Caco-2 (cell line): ENCODE data around the gene CCDC3. TPM values are rescaled to one million over a fixed set of nuclear protein-coding genes. Genes with fewer than 3 reads are reported as not detected.

Experiments
- Bru-seq: library from RNA; stranded (reverse); fragments of 400-500 nt; gene quantifications from one replicate; lab custom pipeline; 2021; lab: Mats Ljungman, UMichigan
- BruChase-seq, 2 experiments: library from RNA; stranded (reverse); fragments of 400-500 nt; gene quantifications; one replicate each; lab custom pipeline; 2021; lab: Mats Ljungman, UMichigan
- BruUV-seq: library from RNA; stranded (reverse); fragments of 400-500 nt; replicated peaks from 2 replicates; lab custom pipeline; 2021; lab: Mats Ljungman, UMichigan
- CTCF ChIA-PET: fragments of 300-600 bp; sonication (Branson Sonifier 250); formaldehyde crosslinking; loops from one replicate; lab custom pipeline; 2022; ENCODE audit warnings: antibody characterized with exemption; lab: Charles Lee
- POLR2A ChIA-PET: fragments of 300-600 bp; sonication (Branson Sonifier 250); formaldehyde crosslinking; loops from one replicate; lab custom pipeline; 2022; ENCODE audit warnings: antibody characterized with exemption; lab: Charles Lee
- DNase-seq, 2 experiments: peaks; one replicate each; pipeline versions ENCODE4 v3.0.0 to v3.0.0-alpha.2; 2020 to 2022
- H3K27me3 ChIP-seq: replicated peaks from 2 replicates; pipeline ENCODE4 v1.6.0; 2011; ENCODE audit warnings: low read length; ENCODE audit not compliant: control insufficient read depth, insufficient read depth
- H3K36me3 ChIP-seq: 2 replicates; pipeline ENCODE4 v1.5.1; 2011; ENCODE audit warnings: low read length; ENCODE audit not compliant: control insufficient read depth, insufficient read depth
- H3K4me1 ChIP-seq: fragments of 250-450 bp; sonication (Bioruptor Pico); 2 replicates; pipeline ENCODE4 v1.5.1; 2020; ENCODE audit warnings: mild to moderate bottlenecking
- H3K4me3 ChIP-seq: 2 replicates; pipeline ENCODE4 v1.5.1; 2011; ENCODE audit warnings: low read depth, mild to moderate bottlenecking, control low read depth, low read length
- H3K9me3 ChIP-seq: fragments of 250-450 bp; sonication (Bioruptor Pico); 2 replicates; pipeline ENCODE4 v1.5.1; 2020; ENCODE audit warnings: mild to moderate bottlenecking, moderate library complexity
- H3K27ac Mint-ChIP-seq: one replicate; pipeline ENCODE4 v1.8.0; 2022; ENCODE audit warnings: mixed read lengths; ENCODE audit not compliant: unreplicated experiment
- H3K27me3 Mint-ChIP-seq: one replicate; pipeline ENCODE4 v1.8.0; 2022; ENCODE audit warnings: mixed read lengths; ENCODE audit not compliant: insufficient read depth, unreplicated experiment
- H3K36me3 Mint-ChIP-seq: one replicate; pipeline ENCODE4 v1.8.0; 2022; ENCODE audit warnings: mild to moderate bottlenecking, mixed read lengths; ENCODE audit not compliant: insufficient read depth, unreplicated experiment
- H3K4me1 Mint-ChIP-seq: one replicate; pipeline ENCODE4 v1.8.0; 2022; ENCODE audit warnings: low read depth, mixed read lengths; ENCODE audit not compliant: unreplicated experiment
- H3K4me3 Mint-ChIP-seq: one replicate; pipeline ENCODE4 v1.8.0; 2022; ENCODE audit warnings: mild to moderate bottlenecking, moderate library complexity, mixed read lengths; ENCODE audit not compliant: unreplicated experiment
- H3K9me3 Mint-ChIP-seq: one replicate; pipeline ENCODE4 v1.8.0; 2022; ENCODE audit warnings: mixed read lengths; ENCODE audit not compliant: unreplicated experiment
- intact Hi-C: fragments of 100-400 bp; cut with micrococcal nuclease; formaldehyde crosslinking; loops from one replicate; pipeline ENCODE4 v1.10.0; 2022; ENCODE audit not compliant: unreplicated experiment
- long read RNA-seq: library from polyadenylated mRNA; stranded (forward); transcript quantifications from one replicate; pipeline ENCODE4 v2.0.0, GENCODE V29; 2022
- total RNA-seq: library from RNA; stranded (reverse); gene quantifications from 2 replicates; pipeline ENCODE4 v1.2.3, GENCODE V29; 2022
- TF ChIP-seq, protein P1 (sequence below), 2 experiments: fragments of 200-600 bp in 1 of 2; IDR thresholded peaks; 1 replicate in 1 of 2; 2 replicates in 1 of 2; pipeline versions ENCODE4 v1.5.1 to v1.8.0; 2011 to 2022; ENCODE audit warnings: antibody characterized with exemption in 1 of 2, control low read depth in 1 of 2, inconsistent platforms in 1 of 2, low read depth in 1 of 2, low read length in 1 of 2, mild to moderate bottlenecking in 1 of 2, moderate library complexity in 1 of 2; ENCODE audit not compliant: insufficient read depth in 1 of 2, severe bottlenecking in 1 of 2, unreplicated experiment in 1 of 2

CCDC3 gene
- total RNA-seq (1.9 and 3.2 TPM in 2 replicates), Bru-seq, nascent RNA (percentile 32 among the genes with signal in this experiment), BruChase-seq, experiment 1, labeled RNA remaining after a 2-hour chase (percentile 40 among the genes with signal in this experiment), BruChase-seq, experiment 2, labeled RNA remaining after a 6-hour chase (percentile 37 among the genes with signal in this experiment)
- long read RNA-seq, partial matches to known transcripts, result 0 of 5 reads
- long read RNA-seq, other reads (novel, unspliced or antisense), result 2 of 5 reads

DNA sequence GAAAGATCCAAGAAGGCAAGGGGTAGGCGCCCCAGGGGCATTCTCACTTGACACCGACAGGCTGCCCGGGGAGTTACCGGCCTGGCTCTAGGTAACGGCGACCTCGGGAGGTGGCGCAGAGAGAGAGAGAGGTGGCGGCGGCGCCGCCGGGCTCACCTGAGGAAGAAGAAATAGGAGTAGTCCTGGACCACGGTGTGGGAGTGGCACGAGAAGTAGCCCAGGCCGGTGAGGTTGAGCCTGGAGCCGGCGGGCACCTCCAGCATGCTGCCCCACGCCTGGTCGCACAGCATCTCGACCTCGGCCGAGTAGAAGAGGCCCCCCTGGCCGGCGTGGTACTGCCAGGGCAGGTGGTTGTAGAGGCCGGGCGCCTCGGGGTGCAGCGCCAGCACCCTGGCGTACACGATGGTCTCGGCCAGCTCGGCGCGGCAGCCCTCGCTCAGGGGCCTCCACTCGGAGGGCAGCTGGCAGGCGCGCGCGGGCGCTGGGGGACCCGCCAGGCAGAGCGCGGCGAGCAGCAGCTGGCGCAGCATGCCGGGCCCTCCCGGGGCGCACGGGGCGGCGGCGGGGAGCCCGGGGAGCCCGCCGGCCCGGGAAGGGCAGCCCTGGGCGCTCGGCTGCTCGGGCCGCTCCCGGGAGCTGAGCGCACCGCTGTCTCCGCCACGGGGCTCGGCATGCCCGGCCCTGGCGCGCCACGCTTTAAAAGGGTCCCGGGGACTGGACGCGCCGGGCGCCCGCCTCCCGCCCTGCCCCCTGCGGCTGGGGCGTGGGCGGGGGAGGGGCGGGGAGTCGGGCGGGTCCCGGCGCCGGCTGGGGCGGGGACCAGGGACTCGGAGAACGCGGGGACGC, at the start of gene CCDC3:
Gene CCDC3 (minus strand): TSS at position 673 of the 846 bp plus-strand sequence. CDS start 143 bp downstream, at position 530.
- H3K4me1 ChIP-seq, result peaks cover 7% of the 10 kb centered on the region
- TF ChIP-seq, protein P1, sequence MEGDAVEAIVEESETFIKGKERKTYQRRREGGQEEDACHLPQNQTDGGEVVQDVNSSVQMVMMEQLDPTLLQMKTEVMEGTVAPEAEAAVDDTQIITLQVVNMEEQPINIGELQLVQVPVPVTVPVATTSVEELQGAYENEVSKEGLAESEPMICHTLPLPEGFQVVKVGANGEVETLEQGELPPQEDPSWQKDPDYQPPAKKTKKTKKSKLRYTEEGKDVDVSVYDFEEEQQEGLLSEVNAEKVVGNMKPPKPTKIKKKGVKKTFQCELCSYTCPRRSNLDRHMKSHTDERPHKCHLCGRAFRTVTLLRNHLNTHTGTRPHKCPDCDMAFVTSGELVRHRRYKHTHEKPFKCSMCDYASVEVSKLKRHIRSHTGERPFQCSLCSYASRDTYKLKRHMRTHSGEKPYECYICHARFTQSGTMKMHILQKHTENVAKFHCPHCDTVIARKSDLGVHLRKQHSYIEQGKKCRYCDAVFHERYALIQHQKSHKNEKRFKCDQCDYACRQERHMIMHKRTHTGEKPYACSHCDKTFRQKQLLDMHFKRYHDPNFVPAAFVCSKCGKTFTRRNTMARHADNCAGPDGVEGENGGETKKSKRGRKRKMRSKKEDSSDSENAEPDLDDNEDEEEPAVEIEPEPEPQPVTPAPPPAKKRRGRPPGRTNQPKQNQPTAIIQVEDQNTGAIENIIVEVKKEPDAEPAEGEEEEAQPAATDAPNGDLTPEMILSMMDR (IDR thresholded peaks at IDR 0.05; ENCODE audit: insufficient read depth in 1 of 2, low read depth in 1 of 2, low read length in 1 of 2, severe bottlenecking in 1 of 2, unreplicated experiment in 1 of 2), result no peak
- no TSS peak for BruUV-seq
- Mint-ChIP-seq H3K9me3 (no peaks in the 10 kb centered on the region), H3K27ac (no peak within 1 kb of the TSS), H3K36me3 (no peaks in the 10 kb centered on the region), H3K4me1 (peaks cover 4% of the 10 kb centered on the region), H3K27me3 (peaks cover 31% of the 10 kb centered on the region), H3K4me3 (peak within 1 kb of the TSS; percentile 73)
- peak within 1 kb of the TSS; percentile 42 for H3K4me3 ChIP-seq
- intact Hi-C loops, result no loop called here
- H3K36me3 ChIP-seq, result no peaks in the 10 kb centered on the region
- no peaks in the 10 kb centered on the region; the same call in 1 of the 2 replicates for H3K27me3 ChIP-seq
- DNase-seq, result peak in 1 of 2 experiments; percentile 58
- H3K9me3 ChIP-seq, result no peaks in the 10 kb centered on the region
- POLR2A ChIA-PET, result no interaction called here
- CTCF ChIA-PET, result no interaction called here

DNA sequence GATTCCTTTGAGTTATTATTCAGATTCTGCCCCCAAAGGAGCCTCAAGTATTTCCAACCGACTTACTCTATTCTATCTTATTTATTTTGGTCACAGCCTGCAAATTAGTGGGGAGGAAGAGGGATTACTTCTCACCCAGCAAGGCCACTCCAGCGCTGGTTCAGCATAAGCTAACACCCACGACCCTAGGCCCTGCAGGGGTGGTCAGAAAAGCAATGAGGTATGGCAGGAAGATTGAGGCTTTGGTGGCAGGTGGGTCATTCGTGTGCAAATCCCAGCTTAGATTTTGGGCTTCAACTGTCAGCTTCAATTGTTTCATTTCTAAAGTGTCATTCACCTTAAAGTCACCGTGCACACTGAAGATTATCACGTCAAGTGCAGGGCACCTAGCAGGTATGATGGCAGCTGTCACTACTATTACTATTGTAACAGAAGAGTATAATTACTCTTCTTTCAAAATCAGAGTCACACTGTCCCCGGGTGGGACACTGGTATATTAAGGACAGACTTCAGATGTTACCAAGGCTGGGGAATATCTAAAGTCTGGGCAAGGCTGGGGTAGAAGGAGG, 49.7 kb upstream of the CCDC3 start:
- intact Hi-C loops, result no loop called here
- BruUV-seq, result no TSS peak
- Histone ChIP-seq H3K36me3 (no peaks in the 10 kb centered on the region), H3K4me1 (no peaks in the 10 kb centered on the region), H3K27me3 (no peaks in the 10 kb centered on the region), H3K9me3 (no peaks in the 10 kb centered on the region), H3K4me3 (no peak overlapping the region)
- no peak for DNase-seq
- ChIA-PET POLR2A (no interaction called here), CTCF (interaction anchor here (1.7 kb wide), 1 partner anchor 13 kb away, joined by 3 read pairs; no protein-coding TSS in a partner anchor)
- Mint-ChIP-seq H3K36me3 (no peaks in the 10 kb centered on the region), H3K4me1 (no peaks in the 10 kb centered on the region), H3K27me3 (peaks cover 15% of the 10 kb centered on the region), H3K27ac (no peak overlapping the region), H3K9me3 (no peaks in the 10 kb centered on the region), H3K4me3 (no peak overlapping the region)
- TF ChIP-seq, protein P1 (IDR thresholded peaks at IDR 0.05; ENCODE audit: insufficient read depth in 1 of 2, low read depth in 1 of 2, low read length in 1 of 2, severe bottlenecking in 1 of 2, unreplicated experiment in 1 of 2), result no peak

DNA sequence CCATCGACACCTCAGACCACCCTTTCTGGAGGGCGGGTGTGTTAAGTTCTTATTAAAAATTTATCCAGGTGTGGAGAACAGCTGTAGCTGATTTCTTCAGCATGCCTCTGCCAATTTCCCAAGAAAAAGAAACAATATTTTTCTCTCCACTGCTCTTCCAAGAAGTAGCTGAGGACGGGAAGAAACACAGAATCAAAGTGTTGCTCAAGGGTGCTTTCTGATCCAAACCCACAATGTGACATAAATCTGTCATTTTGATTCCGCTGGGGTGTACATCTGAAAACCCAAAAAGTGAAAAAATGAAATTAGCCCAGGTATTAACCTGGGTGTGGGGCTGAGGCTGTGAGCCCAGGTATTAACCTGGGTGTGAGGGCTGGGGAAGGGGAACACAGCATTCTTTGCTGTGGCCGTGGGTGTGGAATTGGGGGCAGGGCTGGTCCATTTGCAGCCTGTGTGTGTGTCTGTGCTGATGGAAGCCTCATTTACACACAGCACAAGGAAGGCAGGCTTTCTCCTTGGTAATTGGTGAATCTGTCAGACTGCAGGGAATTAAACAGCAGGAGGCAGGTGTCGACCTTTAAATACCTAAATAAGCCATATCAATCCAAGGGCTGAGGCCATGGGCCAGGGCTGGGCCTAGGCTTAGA, 48.4 kb upstream of the CCDC3 start:
- Mint-ChIP-seq H3K36me3 (no peaks in the 10 kb centered on the region), H3K27ac (no peak overlapping the region), H3K27me3 (peaks cover 15% of the 10 kb centered on the region), H3K4me1 (no peaks in the 10 kb centered on the region), H3K4me3 (no peak overlapping the region), H3K9me3 (no peaks in the 10 kb centered on the region)
- ChIA-PET CTCF (no interaction called here), POLR2A (no interaction called here)
- intact Hi-C loops, result no loop called here
- no peaks in the 10 kb centered on the region for H3K27me3 ChIP-seq
- H3K36me3 ChIP-seq, result no peaks in the 10 kb centered on the region
- H3K4me3 ChIP-seq, result no peak overlapping the region
- no TSS peak for BruUV-seq
- TF ChIP-seq, protein P1 (IDR thresholded peaks at IDR 0.05; ENCODE audit: insufficient read depth in 1 of 2, low read depth in 1 of 2, low read length in 1 of 2, severe bottlenecking in 1 of 2, unreplicated experiment in 1 of 2), result no peak
- no peaks in the 10 kb centered on the region for H3K9me3 ChIP-seq
- no peaks in the 10 kb centered on the region for H3K4me1 ChIP-seq
- DNase-seq, result no peak
